GM12891 (cell line): ENCODE results near the gene LETMD1.

Experiments
- POLR2A ChIP-seq: IDR thresholded peaks from 2 replicates; pipeline ENCODE4 v1.6.1; 2011; ENCODE audit warnings: low read depth, low read length, control low read depth
- POLR2AphosphoS5 ChIP-seq: IDR thresholded peaks from 2 replicates; pipeline ENCODE4 v1.6.1; 2011; ENCODE audit warnings: low read depth, low read length, control low read depth
- SPI1 ChIP-seq: IDR thresholded peaks from 2 replicates; pipeline ENCODE4 v1.6.1; 2011; ENCODE audit warnings: low read depth, low read length, control low read depth
- TAF1 ChIP-seq: IDR thresholded peaks from 2 replicates; pipeline ENCODE4 v1.6.1; 2011; ENCODE audit warnings: low read depth, low read length, control low read depth

DNA sequence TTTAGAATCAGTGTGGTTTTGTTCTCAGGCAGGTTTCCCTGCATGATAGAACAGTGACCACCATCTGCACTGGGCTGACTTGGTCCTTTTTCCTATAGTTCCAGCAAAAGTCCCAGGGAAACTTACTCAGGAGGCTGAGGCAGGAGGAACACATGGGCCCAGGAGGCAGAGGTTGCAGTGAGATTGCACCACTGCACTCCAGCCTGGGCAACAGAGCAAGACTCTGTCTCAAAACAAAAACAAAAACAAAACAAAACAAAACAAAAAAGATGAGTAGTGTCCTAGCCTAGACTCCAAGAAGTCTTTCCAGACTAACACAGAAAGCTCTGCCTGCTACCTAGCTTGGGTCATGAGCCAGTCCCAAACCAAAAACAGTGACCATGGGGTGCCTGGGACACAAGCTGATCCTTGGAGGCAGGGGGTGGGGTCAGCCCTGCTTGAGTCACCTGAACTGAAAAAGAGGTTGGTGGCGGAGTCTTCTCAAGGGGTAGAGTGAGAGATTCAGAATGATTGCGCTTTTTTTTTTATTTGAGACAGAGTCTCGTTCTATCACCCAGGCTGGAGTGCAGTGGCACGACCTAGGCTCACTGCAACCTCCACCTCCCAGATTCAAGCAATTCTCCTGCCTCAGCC is 14.6 kb upstream of the LETMD1 start:
- no peak for TF ChIP-seq POLR2AphosphoS5
- no peak for TF ChIP-seq TAF1
- no peak for TF ChIP-seq POLR2A
- no peak for TF ChIP-seq SPI1
